GM21825 (cell line): ENCODE results near the gene BAG5.
"Not testable (repeated sequence)": the region's sequence is repeated elsewhere in the genome, so short reads cannot be mapped to it uniquely, and the experiment has no call there.

Experiments
- ATAC-seq: cut with Tn5 transposase; IDR thresholded peaks from one replicate; pipeline ENCODE4 v1.9.1; 2021; ENCODE audit warnings: mild to moderate bottlenecking, moderate library complexity; ENCODE audit not compliant: unreplicated experiment

Gene BAG5, protein sequence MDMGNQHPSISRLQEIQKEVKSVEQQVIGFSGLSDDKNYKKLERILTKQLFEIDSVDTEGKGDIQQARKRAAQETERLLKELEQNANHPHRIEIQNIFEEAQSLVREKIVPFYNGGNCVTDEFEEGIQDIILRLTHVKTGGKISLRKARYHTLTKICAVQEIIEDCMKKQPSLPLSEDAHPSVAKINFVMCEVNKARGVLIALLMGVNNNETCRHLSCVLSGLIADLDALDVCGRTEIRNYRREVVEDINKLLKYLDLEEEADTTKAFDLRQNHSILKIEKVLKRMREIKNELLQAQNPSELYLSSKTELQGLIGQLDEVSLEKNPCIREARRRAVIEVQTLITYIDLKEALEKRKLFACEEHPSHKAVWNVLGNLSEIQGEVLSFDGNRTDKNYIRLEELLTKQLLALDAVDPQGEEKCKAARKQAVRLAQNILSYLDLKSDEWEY

DNA sequence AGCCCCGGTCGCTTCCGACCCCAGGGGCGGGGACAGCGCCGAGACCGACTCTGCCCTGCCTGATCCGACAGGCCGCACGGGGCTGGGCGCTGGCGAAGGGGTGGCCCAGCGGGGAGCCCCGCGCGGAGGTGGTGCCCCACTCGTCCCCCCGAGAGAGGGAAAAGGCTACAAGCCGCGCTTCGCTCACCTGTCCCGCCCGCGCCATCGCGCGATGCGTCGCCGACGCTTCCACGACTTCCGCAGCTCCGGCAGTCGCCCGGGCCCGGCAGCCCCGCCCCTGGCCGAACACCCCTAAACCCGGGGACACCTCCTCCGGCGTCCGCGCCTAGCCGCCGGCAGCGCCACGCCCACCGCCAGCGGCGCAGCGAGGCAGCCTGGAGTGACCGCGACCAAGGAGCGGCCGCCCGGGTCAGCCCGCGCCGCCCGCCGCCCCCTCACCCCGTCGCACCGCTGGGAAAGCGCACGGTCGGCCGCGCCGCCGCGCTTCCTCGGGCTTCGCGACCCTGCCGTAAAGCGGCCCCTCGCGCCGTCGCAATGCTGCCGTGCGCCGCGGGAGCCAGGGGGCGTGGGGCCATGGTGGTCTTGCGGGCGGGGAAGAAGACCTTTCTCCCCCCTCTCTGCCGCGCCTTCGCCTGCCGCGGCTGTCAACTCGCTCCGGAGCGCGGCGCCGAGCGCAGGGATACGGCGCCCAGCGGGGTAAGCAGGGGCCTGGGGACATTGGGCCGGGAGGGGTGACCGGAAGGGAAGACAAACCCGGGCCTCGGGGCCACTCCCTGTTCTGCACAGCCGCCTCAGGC lies at the start of gene BAG5, which contains the start of gene COA8:
Gene BAG5 (minus strand): TSS at position 229 of the 797 bp plus-strand sequence. CDS start 1,493 bp downstream, outside the sequence.
Gene COA8 (plus strand): TSS at position 532 of the 797 bp plus-strand sequence. CDS start 42 bp downstream, at position 574.
- peak; percentile 71 for ATAC-seq

DNA sequence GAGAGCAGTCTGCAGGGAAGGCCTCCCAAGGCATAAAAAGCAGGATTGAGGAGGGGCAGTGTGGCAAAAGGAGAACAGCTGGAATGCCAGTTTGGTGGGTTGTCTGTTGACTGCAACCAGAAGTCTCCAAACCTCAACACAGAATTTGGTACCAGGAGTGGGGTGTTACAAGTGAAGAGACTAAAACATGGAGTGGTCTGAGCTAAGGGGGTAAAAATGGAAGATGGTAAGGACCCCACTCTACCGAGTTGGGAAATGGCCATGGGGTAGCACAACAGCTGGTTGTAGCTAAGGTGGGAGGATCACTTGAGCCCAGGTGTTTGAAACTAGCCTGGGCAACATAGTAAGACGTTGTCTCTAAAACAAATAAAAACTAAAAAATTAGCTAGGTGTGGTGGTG lies 48.8 kb upstream of the BAG5 start:
- no peak for ATAC-seq

DNA sequence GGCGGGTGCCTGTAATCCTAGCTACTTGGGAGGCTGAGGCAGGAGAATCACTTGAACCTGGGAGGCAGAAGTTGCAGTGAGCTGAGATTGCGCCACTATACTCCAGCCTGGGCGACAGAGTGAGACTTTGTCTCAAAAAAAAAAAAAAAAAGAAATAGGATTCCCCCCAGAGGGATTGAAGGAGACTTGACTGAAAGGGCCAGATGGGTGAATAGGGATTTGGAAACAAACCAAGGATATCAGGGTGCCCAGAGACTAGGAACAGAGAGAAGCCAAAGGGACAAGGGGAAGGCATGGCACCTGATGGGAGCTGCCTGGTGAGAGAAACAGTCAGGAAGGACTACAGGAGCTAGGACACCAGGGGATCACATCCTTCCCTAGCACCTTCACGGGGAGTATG lies 46.6 kb upstream of the BAG5 start:
- ATAC-seq = not testable (repeated sequence)

DNA sequence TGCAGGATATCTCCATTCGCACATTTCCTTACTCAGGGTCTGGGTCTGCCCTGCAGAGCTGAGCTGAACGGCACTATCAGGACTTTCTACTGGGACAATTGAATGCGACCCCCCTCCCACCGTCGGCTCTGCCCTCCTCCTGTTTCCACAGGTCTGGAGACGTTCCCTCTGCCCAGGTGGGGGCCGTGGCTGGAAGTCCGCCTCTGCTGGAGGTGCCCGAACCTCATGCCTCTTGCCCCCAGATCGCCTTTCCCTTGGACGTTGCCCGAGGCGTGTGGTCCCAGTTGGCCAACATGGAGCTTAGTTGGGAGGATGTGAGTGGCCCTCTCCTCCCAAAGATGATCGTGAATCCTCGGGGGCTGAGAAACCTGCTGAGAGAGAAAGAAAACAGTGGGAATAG lies 45.4 kb upstream of the BAG5 start:
- no peak for ATAC-seq

DNA sequence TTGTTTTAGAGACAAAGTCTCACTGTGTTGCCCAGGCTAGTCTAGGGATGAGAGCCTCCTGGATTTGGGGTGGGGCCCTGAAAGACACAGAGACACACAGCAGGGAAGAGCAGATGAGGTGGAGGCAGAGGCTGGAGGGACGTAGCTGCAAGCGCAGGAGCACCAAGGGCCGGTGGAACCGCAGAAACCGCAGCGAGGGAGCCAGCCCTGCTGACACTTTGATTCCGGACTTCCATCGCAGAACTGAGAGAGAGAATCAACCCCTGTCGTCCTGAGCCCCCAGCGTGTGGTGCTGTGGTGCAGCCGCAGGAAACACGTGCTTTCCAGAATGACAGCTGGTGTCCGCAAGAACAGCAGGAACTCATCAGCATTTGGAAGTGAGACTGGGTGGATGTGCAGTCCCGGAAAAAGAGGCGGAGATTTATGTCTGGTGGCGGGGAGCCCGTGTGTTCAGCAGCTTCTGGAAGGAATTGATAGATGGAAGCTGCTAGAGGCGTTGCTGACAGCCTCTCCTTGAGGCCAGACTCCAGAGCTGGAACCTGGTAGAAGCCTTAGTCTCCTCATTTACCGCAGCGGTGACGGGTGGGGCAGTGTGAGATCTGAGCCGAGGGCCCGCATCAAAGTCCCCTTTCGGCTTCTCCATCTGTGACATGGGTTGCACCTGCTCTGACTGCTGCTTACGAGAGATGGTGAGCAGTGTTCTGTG lies 44.7 kb upstream of the BAG5 start:
- peak; percentile 77 for ATAC-seq

DNA sequence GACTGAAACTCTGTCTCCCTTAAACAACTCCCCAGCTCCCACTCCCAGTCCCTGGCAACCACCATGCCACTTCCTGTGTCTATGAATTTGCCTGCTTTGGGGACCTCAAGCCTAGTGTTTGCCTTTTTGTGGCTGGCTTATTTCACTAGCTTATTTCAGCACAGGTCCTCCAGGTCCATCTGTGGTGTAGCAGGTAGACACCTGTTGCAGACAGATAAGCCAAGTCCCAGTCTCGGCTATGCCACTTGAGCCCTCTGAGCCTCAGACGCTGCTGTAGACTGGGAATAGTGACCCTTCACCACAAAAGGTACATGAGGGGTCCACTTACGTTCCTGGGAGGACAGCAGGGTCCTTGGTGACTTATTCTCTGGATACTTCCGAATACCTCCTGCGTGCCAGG lies 42.2 kb upstream of the BAG5 start:
- ATAC-seq = no peak

DNA sequence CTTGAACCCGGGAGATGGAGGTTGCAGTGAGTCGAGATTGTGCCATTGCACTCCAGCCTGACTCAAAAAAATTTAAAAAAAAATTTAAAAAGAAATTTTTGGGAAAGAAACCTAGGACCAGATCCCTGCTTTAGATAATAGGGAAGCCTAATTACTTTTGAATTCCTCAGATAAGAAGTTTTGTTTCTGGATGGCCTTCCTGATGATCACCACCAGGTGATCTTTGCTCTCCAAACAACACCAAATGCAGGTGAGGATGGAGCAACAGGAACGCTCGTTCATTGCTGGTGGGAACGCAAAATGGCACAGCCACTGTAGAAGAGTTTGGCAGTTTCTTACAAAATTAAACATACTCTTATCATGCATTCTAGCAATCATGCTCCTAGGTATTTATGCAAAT lies 38.0 kb upstream of the BAG5 start:
- ATAC-seq = no peak

DNA sequence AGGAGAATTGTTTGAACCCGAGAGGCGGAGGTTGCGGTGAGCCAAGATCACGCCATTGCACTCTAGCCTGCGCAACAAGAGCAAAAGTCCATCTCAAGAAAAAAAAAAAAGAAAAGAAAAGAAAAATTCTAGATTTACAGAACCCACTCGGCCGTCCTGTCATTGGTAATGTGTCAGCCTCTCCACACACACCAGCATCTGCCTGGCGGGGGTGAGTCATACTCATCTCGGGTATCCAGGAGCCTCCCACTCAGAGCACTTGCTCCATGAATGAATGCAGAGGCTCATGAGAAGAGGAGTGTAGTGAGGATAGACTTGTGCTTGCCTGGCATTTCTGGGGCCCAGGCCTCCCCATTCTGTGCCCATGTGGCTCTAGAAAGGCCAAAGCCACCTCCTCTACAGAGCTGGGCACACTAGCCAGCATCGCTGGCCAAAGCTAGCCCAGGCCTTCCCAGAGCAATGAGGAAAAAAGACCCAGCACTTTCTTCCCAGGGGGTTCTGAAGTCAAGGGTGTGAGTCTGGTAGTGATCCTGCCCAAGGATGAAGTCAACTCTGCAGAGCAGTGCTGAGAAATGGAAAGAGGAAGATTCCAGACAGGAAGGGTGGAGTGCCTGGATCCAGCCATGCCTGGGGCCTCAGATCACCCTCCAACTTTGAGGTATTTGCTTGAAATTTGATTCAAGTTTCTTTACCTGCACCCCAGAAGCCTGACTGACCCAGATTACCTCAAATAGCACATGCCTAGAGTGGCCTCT lies 35.3 kb upstream of the BAG5 start:
- no peak for ATAC-seq

DNA sequence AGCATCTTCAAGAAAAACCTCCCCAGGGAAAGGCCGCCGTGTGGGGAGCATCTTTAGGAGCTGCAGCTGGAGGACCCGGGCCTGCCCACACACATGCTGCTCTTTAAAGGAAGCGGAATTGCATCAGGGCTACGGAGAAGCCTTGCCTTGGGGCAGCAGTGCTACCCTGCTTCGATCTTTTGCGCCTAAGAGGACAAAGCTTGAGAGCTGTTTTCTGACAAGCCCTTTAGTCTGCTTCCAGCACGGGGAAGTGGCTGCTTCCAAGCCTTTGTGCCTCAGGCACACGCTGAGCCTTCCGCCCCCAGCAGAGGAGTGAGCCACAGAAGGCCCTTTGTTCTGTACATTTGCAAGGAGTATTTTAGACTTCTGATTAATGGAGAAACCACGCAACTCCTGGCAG lies 31.8 kb upstream of the BAG5 start:
- ATAC-seq = no peak

DNA sequence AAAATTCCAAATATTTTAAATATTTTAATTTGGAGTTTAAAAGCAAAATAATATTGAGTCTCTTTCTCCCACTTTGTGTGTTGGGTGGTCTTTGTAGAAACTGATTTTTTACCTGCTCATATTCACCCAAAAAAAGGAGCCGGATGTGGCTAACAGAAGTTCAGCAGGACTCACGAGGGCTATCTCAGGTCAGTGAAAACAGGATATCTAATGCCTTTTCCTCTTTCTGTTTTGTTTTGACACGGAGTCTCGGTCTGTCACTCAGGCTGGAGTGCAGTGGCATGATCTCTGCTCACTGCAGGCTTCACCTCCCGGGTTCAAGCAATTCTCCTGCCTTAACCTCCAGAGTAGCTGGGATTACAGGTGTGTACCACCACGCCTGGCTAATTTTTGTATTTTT lies 31.1 kb upstream of the BAG5 start:
- peak; percentile 74 for ATAC-seq

DNA sequence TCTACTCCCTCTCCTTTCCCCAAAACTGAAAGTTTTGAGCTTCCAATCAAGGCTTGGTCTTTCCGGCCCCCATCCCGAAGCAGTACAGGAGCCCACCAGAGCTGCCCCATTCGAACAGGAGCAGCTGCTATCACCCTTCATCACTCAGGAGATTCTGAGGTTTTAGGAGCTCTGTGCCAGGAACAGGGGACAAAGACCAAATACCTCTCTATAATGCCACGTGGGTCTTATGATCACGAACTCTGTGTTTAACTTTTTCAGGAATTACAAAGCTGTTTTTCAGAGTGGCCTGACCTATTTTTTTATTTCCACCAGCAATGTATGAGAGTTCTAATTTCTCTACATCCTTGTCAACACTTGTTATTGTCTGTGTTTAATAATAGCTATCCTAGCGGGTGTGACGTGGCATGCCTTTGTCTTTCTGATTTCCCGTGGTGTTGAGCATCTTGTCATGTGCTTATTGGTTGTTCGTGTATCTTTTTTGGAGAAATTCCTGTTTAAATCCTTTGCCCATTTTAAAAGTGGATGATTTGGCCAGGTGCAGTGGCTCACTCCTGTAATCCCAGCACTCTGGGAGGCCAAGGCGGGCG lies 22.0 kb upstream of the BAG5 start:
- ATAC-seq = no peak

DNA sequence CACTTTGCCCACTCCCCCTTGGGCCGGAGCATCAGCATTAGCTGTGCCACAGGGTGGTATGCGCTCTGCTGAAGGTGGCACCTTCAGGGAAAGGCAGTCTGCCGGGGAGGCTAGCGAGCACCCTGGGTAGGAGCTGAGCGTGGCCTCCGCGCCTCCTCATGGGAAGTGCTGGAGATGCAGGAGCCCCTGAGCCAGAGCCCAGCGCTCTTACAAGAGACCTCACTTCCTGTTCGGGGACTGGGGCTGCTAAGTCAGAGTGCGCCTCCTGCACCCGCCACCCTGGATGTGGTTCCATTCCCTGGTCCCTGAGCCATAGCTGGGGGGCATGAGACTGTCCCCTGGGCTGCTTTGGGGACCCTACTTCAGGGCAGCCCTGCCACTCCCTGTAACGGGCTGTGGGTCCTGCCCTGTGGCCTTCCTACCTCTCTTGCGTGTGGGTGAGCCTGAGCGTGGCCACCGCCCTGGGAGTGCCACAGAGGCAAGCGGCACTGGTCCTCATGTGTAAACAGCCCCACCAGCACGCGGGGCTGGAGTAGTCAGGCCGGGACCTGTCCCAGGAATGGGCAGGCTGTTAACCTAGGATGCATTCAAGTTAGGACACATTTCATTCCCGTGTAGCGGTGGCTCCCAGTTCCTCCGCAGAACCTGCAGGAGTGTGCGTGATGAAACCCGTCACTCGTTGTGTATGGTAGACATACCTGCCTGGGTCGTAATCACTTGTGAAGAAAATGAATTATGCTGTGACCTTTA lies 19.7 kb upstream of the BAG5 start:
- ATAC-seq = no peak

DNA sequence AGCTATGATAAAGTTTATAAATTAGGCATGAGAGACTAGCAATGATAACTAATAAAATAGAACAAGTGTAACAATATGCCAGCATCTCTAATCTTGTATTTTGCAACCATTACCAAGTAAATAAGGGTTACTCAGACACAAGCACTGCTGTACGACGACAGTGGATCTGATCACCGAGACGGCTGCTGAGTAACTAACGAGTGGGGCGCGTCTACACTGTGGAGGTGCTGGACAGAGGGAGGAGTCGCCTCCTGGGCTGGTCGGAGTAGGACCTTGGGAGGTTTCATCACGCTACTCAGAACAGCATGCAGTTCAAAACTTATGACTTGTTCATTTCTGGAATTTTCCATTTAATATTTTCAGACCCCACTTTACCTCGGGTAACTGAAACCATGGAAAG lies 18.7 kb upstream of the BAG5 start:
- no peak for ATAC-seq

DNA sequence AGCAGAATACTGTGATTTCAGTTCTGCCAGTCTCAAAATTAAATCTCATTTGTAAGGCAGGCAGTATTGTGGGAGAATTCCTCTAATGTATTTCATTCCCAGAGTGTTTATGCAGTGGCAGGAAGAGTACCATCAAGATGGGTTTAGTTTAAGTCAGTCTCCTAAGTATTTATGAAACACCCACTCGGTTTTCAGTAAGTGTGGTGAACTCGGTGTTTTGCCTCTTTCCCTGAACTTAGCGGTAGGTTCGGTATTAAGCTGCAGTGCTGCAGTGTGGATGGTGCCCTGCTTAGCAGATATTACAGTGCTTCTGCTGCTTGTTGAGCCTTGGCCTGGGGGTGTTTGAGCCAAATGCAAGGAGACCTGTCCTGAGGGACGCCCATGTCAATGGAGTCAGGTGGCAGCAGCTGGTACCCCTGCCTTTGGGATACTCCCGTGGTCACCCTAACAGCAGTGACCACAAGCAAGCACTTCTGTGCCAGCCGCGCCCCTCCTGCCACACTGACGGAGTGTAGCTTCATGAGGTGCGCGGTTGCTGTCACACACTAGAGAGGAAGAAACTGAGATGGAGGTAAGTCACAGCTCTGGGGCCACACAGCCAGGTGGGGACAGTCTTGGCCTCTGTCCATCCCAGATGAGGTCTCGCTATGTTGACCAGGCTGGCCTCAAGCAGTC lies 16.1 kb upstream of the BAG5 start:
- no peak for ATAC-seq

DNA sequence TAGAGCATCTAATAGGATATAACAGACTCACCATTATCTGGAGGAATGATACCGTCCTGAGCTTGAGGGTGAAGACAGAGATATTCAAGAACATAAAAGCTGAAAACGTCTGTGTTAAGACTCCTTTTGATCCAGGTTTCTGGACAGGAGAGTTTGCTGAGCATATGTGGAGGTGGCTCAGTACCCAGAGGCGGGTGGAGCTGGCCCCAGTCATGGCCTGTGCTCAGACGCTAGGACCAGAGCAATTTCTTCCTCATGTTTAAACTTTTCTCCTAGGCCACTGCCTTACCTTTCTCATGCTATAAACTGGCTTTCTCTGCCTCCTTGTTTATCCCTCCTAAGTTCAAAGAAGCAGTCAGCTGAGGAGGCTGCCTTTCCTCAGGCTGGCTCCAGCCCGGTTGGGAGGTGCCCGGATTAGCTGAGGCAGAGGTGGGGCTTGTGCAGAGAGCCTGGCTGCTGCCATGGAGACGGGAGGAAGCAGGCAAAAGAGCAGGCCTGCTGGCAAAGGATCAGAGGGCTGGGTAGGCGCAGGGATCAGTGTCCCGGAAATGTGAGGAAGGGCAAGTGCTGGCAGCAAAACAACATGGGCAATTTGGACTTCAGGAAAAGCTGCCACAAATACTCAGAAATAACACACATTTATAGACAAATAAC lies 14.0 kb upstream of the BAG5 start:
- no peak for ATAC-seq

DNA sequence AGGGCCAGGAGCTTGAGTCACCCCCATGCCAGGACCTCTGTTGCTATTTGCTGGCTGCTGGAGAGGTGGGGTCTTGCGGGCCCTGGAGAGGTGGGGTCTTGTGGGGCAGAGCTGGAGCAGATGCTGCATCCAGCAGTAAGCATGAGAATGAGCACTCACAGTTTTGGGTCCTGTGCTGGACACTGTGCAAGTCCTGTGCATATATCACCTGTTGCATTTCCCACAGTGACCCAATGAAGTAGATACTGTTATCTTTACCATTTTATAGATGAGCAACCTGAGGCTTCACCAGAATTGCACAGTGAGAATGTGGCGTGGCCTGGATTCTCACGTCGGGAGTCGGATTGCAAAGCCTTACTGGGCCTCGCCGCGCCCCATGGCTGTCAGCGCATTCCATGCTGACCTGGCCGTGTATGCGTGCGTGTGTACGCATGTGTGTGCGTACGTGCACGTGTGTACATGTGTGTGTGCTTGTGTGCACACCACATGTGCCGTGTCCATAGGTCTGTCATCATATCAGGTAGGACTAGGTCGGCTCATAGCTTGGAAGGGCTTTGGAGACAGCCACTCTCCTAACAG lies 12.3 kb upstream of the BAG5 start:
- no peak for ATAC-seq

DNA sequence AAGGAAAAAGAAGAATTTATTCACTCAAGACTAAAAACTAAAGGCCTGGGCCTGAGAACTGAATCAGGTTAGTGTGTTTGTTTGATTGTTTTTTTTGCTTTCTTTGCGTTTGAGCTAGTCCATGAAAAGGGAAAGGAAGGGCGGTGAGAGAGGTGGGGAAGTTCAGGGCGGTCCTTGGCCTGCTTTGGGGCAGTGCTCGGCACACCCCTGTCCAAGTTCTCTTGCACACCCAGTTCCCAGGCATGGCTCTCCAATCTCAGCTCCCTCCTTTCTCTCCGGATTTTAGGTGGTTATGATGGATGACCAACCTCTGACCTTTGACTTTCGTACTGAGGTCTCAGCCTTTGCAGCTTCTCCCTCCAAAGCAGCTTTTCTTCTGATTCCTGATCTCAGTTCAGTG lies 11.6 kb upstream of the BAG5 start:
- no peak for ATAC-seq

DNA sequence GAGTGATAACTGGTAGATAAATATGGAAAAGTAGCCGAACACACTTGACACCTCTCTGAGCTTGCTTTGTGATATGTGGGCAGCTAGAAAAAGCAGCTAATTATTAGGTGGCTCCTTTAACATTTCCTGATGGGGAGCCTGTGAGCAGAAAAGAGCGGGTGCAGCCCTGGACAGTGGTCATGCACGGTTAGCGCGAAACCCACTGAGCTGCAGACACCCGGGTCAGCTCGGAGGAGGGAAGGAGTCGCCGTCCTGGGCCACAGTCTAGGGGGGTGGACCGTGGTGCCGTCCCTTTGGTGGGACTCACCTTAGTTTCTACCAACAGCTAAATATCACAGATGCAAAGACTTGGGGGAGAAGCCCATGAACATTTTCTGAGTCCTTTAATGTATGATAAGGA lies 7.0 kb upstream of the BAG5 start:
- ATAC-seq = no peak
